Mucosa of rectum (tissue), 2 donors: ENCODE data around the gene RAB30.
A peak's percentile ranks its signal among the peaks of the same experiment; 100 is the strongest.

ENCODE experiments used
- H3K27ac ChIP-seq, 2 donors: one replicate each; pipeline ENCODE4 v1.7.0; 2013; ENCODE audit warnings: inconsistent platforms in 2 of 2, low read depth in 2 of 2, low read length in 2 of 2
- H3K27me3 ChIP-seq, 2 donors: one replicate each; pipeline ENCODE4 v1.7.0; 2013; ENCODE audit warnings: low read length in 2 of 2; ENCODE audit not compliant: control insufficient read depth in 2 of 2, insufficient read depth in 2 of 2
- H3K36me3 ChIP-seq, 2 donors: one replicate each; pipeline ENCODE4 v1.7.0; 2013; ENCODE audit warnings: low read length in 2 of 2; ENCODE audit not compliant: control insufficient read depth in 2 of 2, insufficient read depth in 2 of 2
- H3K4me1 ChIP-seq, 2 donors: one replicate each; pipeline ENCODE4 v1.7.0; 2013; ENCODE audit warnings: low read length in 2 of 2, mild to moderate bottlenecking in 1 of 2; ENCODE audit not compliant: control insufficient read depth in 2 of 2, insufficient read depth in 2 of 2
- H3K4me3 ChIP-seq, 2 donors: one replicate each; pipeline ENCODE4 v1.7.0; 2013; ENCODE audit warnings: low read length in 2 of 2
- H3K9ac ChIP-seq, 2 donors: one replicate each; pipeline ENCODE4 v1.7.0; 2013; ENCODE audit warnings: low read length in 2 of 2, low read depth in 1 of 2, mild to moderate bottlenecking in 1 of 2
- H3K9me3 ChIP-seq, 2 donors: one replicate each; pipeline ENCODE4 v1.7.0; 2013; ENCODE audit warnings: low read length in 2 of 2; ENCODE audit not compliant: control insufficient read depth in 2 of 2
- donor health status: healthy.
- donor health status: Normal muscosa, but diverticular disease.

Gene RAB30

DNA sequence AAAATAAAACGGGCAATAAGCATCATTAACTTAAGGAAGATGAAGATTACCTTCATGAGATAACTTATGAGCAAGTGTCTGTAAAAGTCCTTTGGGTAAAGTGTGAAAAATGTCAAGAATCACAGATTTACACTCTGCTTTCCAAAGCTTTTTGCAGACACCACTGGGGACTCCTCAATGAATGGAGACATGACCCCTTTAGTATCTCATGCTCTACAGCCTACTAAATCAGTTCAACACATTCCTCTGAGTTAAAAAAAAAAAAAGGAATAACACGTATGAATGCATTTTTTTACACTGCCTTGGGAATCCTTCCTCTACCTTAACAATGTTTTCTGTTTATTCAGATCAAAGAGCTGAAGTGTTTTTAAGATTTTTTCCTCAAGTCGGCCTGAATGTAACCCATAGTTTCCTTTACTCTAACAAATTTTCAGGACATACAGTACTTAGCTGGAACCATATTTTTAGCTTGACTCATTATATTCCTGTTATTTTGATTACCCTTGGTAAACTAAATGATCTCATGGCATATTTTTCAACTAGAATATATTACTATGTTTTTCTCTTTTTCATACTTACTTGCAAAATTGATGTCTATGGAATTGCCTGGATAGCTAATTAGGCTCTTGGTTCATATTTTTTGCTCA lies 25.9 kb upstream of the RAB30 start:
- Histone ChIP-seq H3K4me3 (no peak overlapping the region), H3K27me3 (no peaks in the 10 kb centered on the region), H3K36me3 (no peaks in the 10 kb centered on the region), H3K9me3 (no peaks in the 10 kb centered on the region), H3K9ac (no peak overlapping the region), H3K4me1 (peaks cover 6 to 7% of the 10 kb centered on the region in 2 donors), H3K27ac (no peak overlapping the region)

DNA sequence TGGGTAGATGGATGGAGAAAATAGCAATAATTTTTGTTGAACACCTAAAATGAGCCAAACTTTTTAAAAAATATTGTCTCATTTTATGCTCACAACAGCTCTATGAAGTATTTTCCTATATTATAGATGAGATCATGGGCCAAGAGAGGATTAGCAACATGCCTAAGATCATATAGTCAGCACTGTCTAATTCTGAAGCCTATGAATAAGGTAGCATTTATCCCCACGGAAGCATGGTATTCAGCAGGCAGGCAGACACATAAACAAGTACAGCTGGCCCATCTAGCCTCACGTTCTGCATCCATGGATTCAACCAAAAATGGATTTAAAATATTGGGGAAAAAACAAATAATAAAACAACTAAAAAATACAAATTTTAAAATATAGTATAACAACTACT lies 21.9 kb upstream of the RAB30 start:
- no peaks in the 10 kb centered on the region for H3K9me3 ChIP-seq
- peaks cover 7 to 12% of the 10 kb centered on the region in 2 donors for H3K4me1 ChIP-seq
- no peaks in the 10 kb centered on the region for H3K27me3 ChIP-seq
- H3K27ac ChIP-seq, result no peak overlapping the region
- no peak overlapping the region for H3K9ac ChIP-seq
- H3K36me3 ChIP-seq, result no peaks in the 10 kb centered on the region
- H3K4me3 ChIP-seq, result no peak overlapping the region

DNA sequence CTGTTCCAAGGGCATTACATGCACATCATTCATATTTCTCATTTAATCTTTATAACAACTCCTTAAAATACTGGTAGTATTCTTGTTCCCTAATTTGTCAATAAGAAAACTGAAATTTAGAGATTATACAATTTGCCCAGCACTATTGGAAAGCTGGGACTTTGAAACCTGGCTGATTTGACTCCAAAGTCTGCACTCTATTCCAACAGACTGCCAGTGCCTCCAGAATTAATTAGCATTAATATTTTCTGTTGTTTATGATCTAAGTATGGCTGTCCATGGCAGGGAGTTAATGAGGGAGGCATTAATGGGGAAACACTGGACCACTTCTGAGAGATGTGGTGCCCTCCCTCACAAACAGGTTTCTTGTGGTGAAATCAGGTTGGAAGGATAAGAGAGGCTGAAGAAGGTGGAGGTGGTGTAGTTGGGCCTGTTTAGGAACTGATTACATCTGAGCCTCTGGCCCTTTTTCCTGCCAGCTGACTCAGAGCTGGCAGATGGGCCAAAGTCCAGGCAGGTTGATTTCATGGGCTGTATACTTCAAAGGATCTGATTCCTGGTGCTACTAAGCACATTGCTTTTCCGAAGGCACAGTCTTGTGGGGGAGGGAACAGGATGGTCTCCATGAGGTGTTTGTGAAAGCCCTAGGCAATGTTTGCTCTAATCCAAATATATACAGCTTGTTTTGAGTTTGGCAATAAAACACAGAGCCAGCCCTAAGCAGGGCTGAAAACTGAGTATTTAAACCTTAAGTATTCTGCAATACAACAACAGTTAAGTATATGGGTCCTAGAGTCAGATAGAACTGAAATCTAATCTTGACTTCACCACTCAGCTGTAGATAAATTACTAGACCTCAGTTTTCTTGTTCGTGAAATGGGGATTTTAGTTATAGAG lies 21.0 kb upstream of the RAB30 start:
- H3K4me3 ChIP-seq, result no peak overlapping the region
- peaks cover 7 to 12% of the 10 kb centered on the region in 2 donors for H3K4me1 ChIP-seq
- H3K9ac ChIP-seq, result peak overlapping the region in 1 of 2 donors; percentile 49
- H3K9me3 ChIP-seq, result no peaks in the 10 kb centered on the region
- no peaks in the 10 kb centered on the region for H3K27me3 ChIP-seq
- H3K36me3 ChIP-seq, result no peaks in the 10 kb centered on the region
- peak overlapping the region; percentile 60 to 64 for H3K27ac ChIP-seq

DNA sequence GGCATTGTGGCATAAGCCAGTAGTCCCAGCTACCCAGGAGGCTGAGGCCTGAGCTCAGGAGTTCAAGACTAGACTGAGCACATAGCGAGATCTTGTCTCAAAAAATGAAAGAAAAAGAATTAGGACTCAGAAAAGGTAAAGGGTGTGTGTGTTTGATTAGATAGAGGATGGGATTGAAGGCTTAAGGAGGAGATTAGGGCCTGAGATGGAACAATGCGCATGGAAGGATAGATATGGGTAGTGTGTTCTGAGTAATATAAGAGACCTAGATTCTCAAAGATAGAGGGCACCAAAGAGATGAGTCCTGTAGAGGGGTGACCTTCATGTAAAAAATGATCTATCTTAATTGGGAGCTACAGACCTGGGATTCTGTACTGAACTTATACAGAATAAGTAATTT lies 17.3 kb upstream of the RAB30 start:
- H3K27me3 ChIP-seq, result no peaks in the 10 kb centered on the region
- no peaks in the 10 kb centered on the region for H3K9me3 ChIP-seq
- no peak overlapping the region for H3K27ac ChIP-seq
- peaks cover 10 to 16% of the 10 kb centered on the region in 2 donors for H3K4me1 ChIP-seq
- H3K36me3 ChIP-seq, result no peaks in the 10 kb centered on the region
- H3K4me3 ChIP-seq, result no peak overlapping the region
- no peak overlapping the region for H3K9ac ChIP-seq

DNA sequence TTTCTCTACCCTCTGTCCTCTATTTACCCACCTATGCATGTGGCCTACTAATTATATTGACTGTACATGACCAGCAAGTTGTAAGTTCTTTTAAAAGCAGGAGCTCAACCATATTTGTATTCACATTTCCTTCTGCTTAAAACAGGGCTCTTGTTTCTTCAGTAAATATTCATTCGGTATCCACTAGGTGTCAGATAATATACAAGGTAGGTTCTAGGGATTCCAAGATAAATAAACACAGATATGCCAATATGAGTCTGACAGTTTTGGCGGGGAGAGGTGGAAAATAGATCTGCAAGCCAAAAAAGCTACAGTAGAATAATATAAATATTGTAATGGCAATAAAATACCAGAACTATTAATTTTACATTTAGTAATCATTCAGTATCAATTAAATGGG lies 15.3 kb upstream of the RAB30 start:
- Histone ChIP-seq H3K27ac (no peak overlapping the region), H3K9me3 (no peaks in the 10 kb centered on the region), H3K4me3 (no peak overlapping the region), H3K9ac (peak overlapping the region in 1 of 2 donors; percentile 5), H3K27me3 (no peaks in the 10 kb centered on the region), H3K4me1 (peaks cover 3 to 4% of the 10 kb centered on the region in 2 donors), H3K36me3 (peaks cover 0 to 2% of the 10 kb centered on the region in 2 donors)

DNA sequence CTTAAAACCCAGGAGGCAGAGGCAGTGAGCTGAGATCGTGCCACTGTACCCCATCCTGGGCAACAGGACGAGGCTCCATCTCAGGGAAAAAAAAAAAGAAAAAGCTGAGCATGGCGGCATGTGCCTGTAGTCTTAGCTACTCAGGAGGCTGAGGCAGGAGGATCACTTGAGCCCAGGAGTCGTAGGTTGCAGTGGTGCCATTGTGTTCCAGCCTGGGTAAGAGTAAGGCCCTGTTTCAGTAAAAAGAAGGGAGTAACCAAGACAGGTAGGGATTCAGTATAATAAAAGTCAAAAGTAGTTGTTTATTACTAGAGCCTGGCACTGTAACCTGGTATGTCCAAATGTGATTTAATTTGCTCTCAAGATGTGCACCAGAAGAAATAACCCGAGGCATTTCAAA lies 8.1 kb upstream of the RAB30 start:
- no peak overlapping the region for H3K27ac ChIP-seq
- no peaks in the 10 kb centered on the region for H3K9me3 ChIP-seq
- H3K9ac ChIP-seq, result no peak overlapping the region
- no peaks in the 10 kb centered on the region for H3K27me3 ChIP-seq
- H3K36me3 ChIP-seq, result peaks cover 2 to 4% of the 10 kb centered on the region in 2 donors
- H3K4me1 ChIP-seq, result no peaks in the 10 kb centered on the region
- H3K4me3 ChIP-seq, result no peak overlapping the region

DNA sequence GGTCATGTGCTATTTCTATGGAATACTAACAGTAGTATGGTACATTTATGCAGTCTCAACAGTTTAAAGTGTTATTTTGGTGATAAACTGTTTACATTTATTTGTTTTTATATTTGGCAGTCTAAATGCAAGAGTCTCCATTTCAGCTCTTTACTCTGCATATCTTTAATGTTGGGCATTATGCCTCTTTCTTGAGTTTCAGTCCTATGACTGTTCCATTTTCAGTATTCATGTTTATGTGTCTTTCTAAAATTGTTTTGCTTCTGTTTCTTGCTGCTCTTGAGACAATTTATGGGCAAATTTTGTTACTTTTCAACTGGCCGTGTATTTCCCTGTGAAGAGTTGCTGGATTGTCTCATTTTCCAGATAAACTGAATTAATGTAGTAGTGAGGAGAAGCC lies 6.6 kb upstream of the RAB30 start:
- Histone ChIP-seq H3K4me1 (peaks cover 2 to 3% of the 10 kb centered on the region in 2 donors), H3K4me3 (no peak overlapping the region), H3K27ac (no peak overlapping the region), H3K27me3 (no peaks in the 10 kb centered on the region), H3K36me3 (peaks cover 2 to 9% of the 10 kb centered on the region in 2 donors), H3K9ac (no peak overlapping the region), H3K9me3 (no peaks in the 10 kb centered on the region)

DNA sequence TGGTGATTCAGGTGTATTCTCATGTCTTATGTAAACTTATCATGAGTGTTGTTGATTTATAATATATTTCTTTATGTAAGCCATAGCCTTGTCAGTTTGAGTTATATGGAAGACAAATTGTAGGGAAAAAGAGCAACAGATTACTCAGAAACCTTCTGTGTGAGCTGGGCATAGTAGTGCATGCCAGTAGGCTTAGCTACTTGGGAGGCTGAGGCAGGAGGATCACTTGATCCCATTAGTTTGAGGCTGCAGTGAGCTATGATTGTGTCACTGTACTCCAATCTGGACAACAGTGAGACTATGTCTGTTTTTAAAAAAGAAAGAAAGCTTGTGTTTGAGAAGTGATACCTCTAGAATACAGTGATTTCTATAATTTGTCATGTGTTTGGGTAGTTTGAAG lies 2.2 kb upstream of the RAB30 start:
- H3K9me3 ChIP-seq, result no peaks in the 10 kb centered on the region
- no peak overlapping the region for H3K4me3 ChIP-seq
- no peak overlapping the region for H3K27ac ChIP-seq
- H3K27me3 ChIP-seq, result peaks cover 0 to 7% of the 10 kb centered on the region in 2 donors
- peaks cover 2 to 5% of the 10 kb centered on the region in 2 donors for H3K36me3 ChIP-seq
- H3K4me1 ChIP-seq, result peaks cover 14 to 20% of the 10 kb centered on the region in 2 donors
- no peak overlapping the region for H3K9ac ChIP-seq

DNA sequence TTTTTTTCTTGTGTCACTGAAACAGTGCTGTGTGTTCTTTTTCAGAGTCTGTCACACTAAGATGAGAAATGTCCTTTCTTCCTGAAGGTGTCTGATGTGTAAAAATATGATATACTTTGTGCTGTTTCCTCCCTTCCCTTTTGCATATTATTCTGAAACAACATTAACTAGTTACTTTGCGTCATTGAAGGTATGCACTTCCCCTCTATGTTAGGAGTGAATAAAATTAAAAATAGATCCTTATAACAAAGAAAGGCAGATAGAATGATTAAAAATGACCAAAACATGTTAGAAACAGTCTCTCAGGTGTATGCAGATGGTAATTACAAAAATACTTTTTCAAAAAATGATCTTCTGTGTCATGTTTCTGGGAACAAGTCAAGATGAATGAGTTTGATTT lies 1.6 kb upstream of the RAB30 start:
- Histone ChIP-seq H3K4me1 (peaks cover 14 to 21% of the 10 kb centered on the region in 2 donors), H3K36me3 (peaks cover 2 to 5% of the 10 kb centered on the region in 2 donors), H3K27ac (no peak overlapping the region), H3K27me3 (peaks cover 0 to 7% of the 10 kb centered on the region in 2 donors), H3K9me3 (no peaks in the 10 kb centered on the region), H3K4me3 (peak overlapping the region; percentile 96 to 100), H3K9ac (peak overlapping the region in 1 of 2 donors; percentile 99)
